ENCODE results near the gene DSP. TPM values are rescaled to one million over a fixed set of nuclear protein-coding genes. Genes with fewer than 3 reads are reported as not detected.

The DSP gene
- total RNA-seq, 4 donors from 2014 or later, result 56.9 to 243 (median 187) TPM

DNA sequence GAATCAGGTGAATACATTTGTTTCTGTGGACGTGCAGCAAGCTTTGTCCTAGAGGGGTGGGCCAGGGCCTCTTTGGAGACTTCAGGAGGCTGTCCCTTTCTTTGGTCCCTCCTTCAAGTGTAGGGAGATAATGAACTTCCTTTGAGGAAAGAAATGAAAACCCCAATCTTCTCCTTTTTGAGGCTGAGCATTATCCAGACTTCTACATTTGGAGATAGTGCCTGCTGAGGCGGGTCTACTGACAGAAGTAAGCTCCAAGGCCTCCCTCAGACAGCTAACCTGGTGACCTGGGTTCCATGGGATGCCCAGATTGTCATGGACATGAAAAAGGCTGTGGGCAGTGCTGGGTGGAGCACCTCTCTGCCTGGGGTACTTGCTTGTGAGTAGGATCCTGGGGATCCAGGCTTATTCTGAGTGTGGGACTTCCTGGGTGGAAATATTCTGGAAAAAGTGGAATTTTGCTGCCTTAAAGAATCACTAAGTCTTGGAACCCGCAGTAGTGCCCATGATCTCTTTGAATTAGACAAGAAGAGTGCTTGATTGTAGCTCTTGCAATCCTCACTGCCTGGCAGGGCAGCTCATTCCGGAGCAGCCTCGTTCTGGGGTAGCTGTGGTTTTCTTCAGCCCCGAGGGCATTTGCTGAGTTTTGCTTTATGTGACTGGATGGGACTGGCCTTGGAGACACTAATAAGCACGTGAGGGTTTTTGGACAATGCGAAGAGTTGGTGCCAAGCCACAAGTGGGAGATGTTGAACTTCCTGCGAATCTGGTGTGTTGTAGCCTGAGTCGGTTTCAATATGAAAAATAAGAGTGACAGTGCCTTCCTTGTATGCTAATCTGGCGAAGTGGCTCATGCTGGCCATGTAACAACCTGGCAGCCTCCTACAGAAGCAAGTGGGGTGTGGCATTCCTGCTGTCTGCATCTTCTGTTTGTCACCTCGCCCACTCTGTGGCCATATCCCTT is 76.6 kb downstream of the DSP start:
- H3K27ac ChIP-seq, result no peak overlapping the region

DNA sequence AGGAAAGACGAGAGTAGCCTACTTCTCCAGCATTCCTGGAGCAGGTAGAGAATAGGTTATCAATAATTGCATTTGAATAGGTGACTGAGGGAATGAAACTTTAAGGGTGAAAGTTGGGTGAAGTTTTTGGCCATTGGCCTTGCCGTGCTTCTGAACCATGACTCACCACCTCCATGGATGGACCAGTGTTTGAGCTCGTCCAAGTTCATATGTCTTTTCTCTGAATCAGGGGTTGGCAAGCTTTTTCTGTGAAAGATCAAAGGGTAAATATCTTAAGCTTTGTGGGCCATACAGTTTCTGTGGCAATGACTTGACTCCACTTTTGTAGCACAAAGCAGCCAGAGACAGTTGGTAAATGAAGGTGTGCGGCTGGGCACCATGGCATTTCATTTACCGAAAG is 80.3 kb downstream of the DSP start:
- H3K9me3 ChIP-seq, result no peaks in the 10 kb centered on the region
- H3K4me1 ChIP-seq, result no peaks in the 10 kb centered on the region
- TF ChIP-seq POLR2A (IDR thresholded peaks at IDR 0.05), result no peak
- TF ChIP-seq, protein P1, sequence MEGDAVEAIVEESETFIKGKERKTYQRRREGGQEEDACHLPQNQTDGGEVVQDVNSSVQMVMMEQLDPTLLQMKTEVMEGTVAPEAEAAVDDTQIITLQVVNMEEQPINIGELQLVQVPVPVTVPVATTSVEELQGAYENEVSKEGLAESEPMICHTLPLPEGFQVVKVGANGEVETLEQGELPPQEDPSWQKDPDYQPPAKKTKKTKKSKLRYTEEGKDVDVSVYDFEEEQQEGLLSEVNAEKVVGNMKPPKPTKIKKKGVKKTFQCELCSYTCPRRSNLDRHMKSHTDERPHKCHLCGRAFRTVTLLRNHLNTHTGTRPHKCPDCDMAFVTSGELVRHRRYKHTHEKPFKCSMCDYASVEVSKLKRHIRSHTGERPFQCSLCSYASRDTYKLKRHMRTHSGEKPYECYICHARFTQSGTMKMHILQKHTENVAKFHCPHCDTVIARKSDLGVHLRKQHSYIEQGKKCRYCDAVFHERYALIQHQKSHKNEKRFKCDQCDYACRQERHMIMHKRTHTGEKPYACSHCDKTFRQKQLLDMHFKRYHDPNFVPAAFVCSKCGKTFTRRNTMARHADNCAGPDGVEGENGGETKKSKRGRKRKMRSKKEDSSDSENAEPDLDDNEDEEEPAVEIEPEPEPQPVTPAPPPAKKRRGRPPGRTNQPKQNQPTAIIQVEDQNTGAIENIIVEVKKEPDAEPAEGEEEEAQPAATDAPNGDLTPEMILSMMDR (IDR thresholded peaks at IDR 0.05), result no peak
- H3K27ac ChIP-seq, result no peak overlapping the region
- DNase-seq, result no peak
- no peak overlapping the region for H3K4me3 ChIP-seq
- H3K27me3 ChIP-seq, result no peaks in the 10 kb centered on the region
- no peaks in the 10 kb centered on the region for H3K36me3 ChIP-seq

More for the DNA sequence above, 76.6 kb downstream of the DSP start:
- Histone ChIP-seq H3K27me3 (no peaks in the 10 kb centered on the region), H3K4me3 (no peak overlapping the region), H3K4me1 (no peaks in the 10 kb centered on the region), H3K9me3 (no peaks in the 10 kb centered on the region), H3K36me3 (peaks cover 0 to 7% (median 0%) of the 10 kb centered on the region in 3 donors)
- DNase-seq, result peak in 1 of 3 donors; percentile 59
- TF ChIP-seq POLR2A (IDR thresholded peaks at IDR 0.05), result no peak
- TF ChIP-seq, protein P1 (IDR thresholded peaks at IDR 0.05), result no peak

DNA sequence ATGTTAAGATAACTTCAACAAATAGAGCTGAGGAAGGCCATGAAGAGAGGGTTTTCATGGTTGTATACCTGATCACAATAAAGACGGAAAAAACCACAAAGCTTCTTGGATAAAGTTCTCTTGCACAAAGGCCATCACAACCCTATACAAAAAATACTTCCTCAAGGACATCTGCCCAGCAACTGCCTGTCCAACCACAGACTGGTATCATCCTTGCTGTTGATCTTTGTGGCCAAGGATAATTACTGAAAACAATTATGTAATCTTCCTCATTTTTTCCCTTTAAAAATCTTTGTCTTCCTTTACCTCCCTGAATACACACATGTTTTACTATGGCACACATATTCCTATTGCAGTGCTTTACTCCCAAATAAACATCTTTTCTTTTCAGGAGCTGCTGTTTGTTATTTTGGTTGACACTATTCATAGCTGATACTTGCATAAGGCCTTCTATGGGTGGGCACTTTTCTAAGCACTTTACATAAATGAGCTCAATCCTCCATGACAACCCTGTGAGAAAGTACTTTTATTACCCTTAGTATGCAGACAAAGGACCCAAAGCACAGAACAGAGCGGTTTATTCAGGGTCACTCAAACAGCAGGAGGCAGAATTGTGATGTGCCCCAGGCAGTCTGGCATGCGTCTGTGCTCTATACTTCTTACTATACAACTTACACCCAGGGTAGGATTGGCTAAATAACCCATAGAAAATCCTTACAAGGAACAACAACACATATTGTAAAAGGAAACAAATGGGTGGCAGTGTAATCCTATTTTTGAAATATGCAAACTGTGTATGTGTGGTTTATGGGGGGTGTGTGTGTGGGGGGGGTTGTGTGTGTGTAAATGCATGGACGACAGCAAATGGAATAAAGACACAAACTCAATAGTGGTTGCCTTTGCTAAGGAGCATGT is 83.6 kb downstream of the DSP start:
- DNase-seq, result no peak
- H3K4me3 ChIP-seq, result no peak overlapping the region
- H3K9me3 ChIP-seq, result no peaks in the 10 kb centered on the region
- no peaks in the 10 kb centered on the region for H3K36me3 ChIP-seq
- H3K27me3 ChIP-seq, result no peaks in the 10 kb centered on the region
- H3K27ac ChIP-seq, result no peak overlapping the region
- no peak for TF ChIP-seq POLR2A (IDR thresholded peaks at IDR 0.05)
- TF ChIP-seq, protein P1 (IDR thresholded peaks at IDR 0.05), result no peak
- no peaks in the 10 kb centered on the region for H3K4me1 ChIP-seq

DNA sequence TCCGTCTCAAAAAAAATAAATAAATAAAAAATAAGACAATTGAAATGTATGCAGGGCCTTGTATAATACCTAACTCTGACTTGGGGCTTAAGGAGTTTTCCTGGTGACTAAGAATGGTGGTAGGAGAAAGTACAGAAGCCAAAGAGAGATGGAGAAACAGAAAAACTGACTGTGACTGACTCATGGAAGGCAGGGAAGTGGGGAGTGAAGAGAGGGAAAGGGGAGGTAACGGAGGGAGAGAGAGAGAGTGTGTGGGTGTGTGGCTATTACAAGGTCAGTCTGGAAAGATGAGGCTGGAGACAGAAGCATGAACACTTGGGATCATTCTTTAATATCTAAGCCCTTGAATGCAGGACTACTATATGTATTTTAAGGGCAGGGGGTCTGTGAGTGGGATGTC is 87.0 kb downstream of the DSP start:
- H3K27ac ChIP-seq, result no peak overlapping the region
- no peaks in the 10 kb centered on the region for H3K27me3 ChIP-seq
- no peaks in the 10 kb centered on the region for H3K9me3 ChIP-seq
- H3K4me3 ChIP-seq, result no peak overlapping the region
- TF ChIP-seq, protein P1 (IDR thresholded peaks at IDR 0.05), result no peak
- no peak for TF ChIP-seq POLR2A (IDR thresholded peaks at IDR 0.05)
- DNase-seq, result no peak
- no peaks in the 10 kb centered on the region for H3K4me1 ChIP-seq
- H3K36me3 ChIP-seq, result no peaks in the 10 kb centered on the region

DNA sequence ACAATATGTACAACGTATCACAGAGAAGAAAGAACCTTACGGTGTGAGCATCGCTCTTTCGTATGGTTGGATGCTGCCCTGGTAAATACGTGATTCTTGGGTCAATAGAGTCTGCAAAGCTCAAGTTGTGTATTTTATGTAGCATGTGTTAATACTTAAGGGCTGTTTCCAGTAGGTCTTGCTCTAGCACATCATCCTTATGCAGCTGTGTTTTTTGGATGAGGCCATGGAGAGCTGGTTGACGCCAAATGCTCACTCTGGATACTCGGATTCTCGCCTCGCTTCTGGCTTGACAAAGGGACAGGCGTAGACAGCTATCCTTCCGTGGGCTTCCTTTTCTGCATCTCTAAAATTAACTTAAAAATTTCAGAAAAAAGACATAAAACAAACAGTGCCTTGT is 87.4 kb downstream of the DSP start:
- no peak for DNase-seq
- Histone ChIP-seq H3K36me3 (no peaks in the 10 kb centered on the region), H3K4me3 (no peak overlapping the region), H3K9me3 (no peaks in the 10 kb centered on the region), H3K4me1 (no peaks in the 10 kb centered on the region), H3K27ac (no peak overlapping the region), H3K27me3 (no peaks in the 10 kb centered on the region)
- no peak for TF ChIP-seq POLR2A (IDR thresholded peaks at IDR 0.05)
- TF ChIP-seq, protein P1 (IDR thresholded peaks at IDR 0.05), result no peak
